Caco-2 (cell line): Measurements from ENCODE around the gene FHOD1. TPM values are rescaled to one million over a fixed set of nuclear protein-coding genes. Genes with fewer than 3 reads are reported as not detected.

Experiments
- BruUV-seq: library from RNA; stranded (reverse); fragments of 400-500 nt; replicated peaks from 2 replicates; lab custom pipeline; 2021; lab: Mats Ljungman, UMichigan
- CTCF ChIA-PET: fragments of 300-600 bp; sonication (Branson Sonifier 250); formaldehyde crosslinking; loops from one replicate; lab custom pipeline; 2022; ENCODE audit warnings: antibody characterized with exemption; lab: Charles Lee
- POLR2A ChIA-PET: fragments of 300-600 bp; sonication (Branson Sonifier 250); formaldehyde crosslinking; loops from one replicate; lab custom pipeline; 2022; ENCODE audit warnings: antibody characterized with exemption; lab: Charles Lee
- DNase-seq, 2 experiments: peaks; one replicate each; pipeline versions ENCODE4 v3.0.0 to v3.0.0-alpha.2; 2020 to 2022
- H3K27me3 ChIP-seq: replicated peaks from 2 replicates; pipeline ENCODE4 v1.6.0; 2011; ENCODE audit warnings: low read length; ENCODE audit not compliant: control insufficient read depth, insufficient read depth
- H3K36me3 ChIP-seq: 2 replicates; pipeline ENCODE4 v1.5.1; 2011; ENCODE audit warnings: low read length; ENCODE audit not compliant: control insufficient read depth, insufficient read depth
- H3K4me1 ChIP-seq: fragments of 250-450 bp; sonication (Bioruptor Pico); 2 replicates; pipeline ENCODE4 v1.5.1; 2020; ENCODE audit warnings: mild to moderate bottlenecking
- H3K4me3 ChIP-seq: 2 replicates; pipeline ENCODE4 v1.5.1; 2011; ENCODE audit warnings: low read depth, mild to moderate bottlenecking, control low read depth, low read length
- H3K9me3 ChIP-seq: fragments of 250-450 bp; sonication (Bioruptor Pico); 2 replicates; pipeline ENCODE4 v1.5.1; 2020; ENCODE audit warnings: mild to moderate bottlenecking, moderate library complexity
- H3K27ac Mint-ChIP-seq: one replicate; pipeline ENCODE4 v1.8.0; 2022; ENCODE audit warnings: mixed read lengths; ENCODE audit not compliant: unreplicated experiment
- H3K27me3 Mint-ChIP-seq: one replicate; pipeline ENCODE4 v1.8.0; 2022; ENCODE audit warnings: mixed read lengths; ENCODE audit not compliant: insufficient read depth, unreplicated experiment
- H3K36me3 Mint-ChIP-seq: one replicate; pipeline ENCODE4 v1.8.0; 2022; ENCODE audit warnings: mild to moderate bottlenecking, mixed read lengths; ENCODE audit not compliant: insufficient read depth, unreplicated experiment
- H3K4me1 Mint-ChIP-seq: one replicate; pipeline ENCODE4 v1.8.0; 2022; ENCODE audit warnings: low read depth, mixed read lengths; ENCODE audit not compliant: unreplicated experiment
- H3K4me3 Mint-ChIP-seq: one replicate; pipeline ENCODE4 v1.8.0; 2022; ENCODE audit warnings: mild to moderate bottlenecking, moderate library complexity, mixed read lengths; ENCODE audit not compliant: unreplicated experiment
- H3K9me3 Mint-ChIP-seq: one replicate; pipeline ENCODE4 v1.8.0; 2022; ENCODE audit warnings: mixed read lengths; ENCODE audit not compliant: unreplicated experiment
- intact Hi-C: fragments of 100-400 bp; cut with micrococcal nuclease; formaldehyde crosslinking; loops from one replicate; pipeline ENCODE4 v1.10.0; 2022; ENCODE audit not compliant: unreplicated experiment
- total RNA-seq: library from RNA; stranded (reverse); gene quantifications from 2 replicates; pipeline ENCODE4 v1.2.3, GENCODE V29; 2022
- TF ChIP-seq, protein P1 (sequence below), 2 experiments: fragments of 200-600 bp in 1 of 2; IDR thresholded peaks; 1 replicate in 1 of 2; 2 replicates in 1 of 2; pipeline versions ENCODE4 v1.5.1 to v1.8.0; 2011 to 2022; ENCODE audit warnings: antibody characterized with exemption in 1 of 2, control low read depth in 1 of 2, inconsistent platforms in 1 of 2, low read depth in 1 of 2, low read length in 1 of 2, mild to moderate bottlenecking in 1 of 2, moderate library complexity in 1 of 2; ENCODE audit not compliant: insufficient read depth in 1 of 2, severe bottlenecking in 1 of 2, unreplicated experiment in 1 of 2

FHOD1 gene
- total RNA-seq, 1 experiment from 2014 or later = 69.0 TPM

DNA sequence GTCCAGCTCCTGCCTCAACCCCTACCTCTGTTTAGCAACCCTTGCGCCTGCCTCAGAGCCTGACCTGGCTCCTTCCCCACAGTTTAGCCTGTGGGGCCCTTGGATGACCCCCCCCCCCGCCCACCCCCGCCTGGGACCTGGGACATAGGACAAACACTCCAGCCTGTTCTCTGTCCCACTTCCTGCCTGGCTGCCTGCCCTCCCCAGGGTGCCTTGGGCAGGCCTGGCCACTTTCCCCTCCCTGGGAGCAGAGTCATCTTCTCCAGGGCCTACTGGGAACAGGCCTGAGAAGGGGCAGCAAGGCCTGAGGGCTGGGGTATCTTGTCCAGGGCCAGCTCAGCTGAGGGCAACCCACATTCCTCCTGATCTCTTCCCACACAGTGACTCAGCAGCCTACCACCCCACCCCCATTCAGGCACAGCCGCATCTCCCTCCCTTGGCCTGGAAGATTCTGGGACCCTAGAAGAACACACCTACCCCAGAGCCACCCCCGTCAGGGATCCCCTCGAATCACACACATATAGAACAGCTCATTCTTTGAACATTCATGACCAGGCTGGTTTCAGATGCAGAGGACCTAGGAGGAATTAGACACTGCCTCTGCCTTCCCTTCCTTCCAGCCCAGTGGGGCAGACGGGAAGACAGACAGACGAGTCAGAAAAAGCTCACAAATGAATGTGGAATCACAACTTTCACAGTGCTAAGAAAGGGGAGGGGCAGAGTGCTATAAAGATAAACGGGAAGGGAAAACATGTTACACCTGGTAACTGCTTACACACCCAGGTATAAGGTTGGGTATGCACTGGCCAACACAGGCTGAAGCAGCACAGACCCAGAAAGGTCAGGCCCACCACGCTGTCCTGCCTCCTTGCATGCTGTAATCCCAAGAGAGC, 6.0 kb downstream of the FHOD1 start:
- peak overlapping the region; percentile 87 for H3K27ac Mint-ChIP-seq
- no TSS peak for BruUV-seq
- TF ChIP-seq, protein P1, sequence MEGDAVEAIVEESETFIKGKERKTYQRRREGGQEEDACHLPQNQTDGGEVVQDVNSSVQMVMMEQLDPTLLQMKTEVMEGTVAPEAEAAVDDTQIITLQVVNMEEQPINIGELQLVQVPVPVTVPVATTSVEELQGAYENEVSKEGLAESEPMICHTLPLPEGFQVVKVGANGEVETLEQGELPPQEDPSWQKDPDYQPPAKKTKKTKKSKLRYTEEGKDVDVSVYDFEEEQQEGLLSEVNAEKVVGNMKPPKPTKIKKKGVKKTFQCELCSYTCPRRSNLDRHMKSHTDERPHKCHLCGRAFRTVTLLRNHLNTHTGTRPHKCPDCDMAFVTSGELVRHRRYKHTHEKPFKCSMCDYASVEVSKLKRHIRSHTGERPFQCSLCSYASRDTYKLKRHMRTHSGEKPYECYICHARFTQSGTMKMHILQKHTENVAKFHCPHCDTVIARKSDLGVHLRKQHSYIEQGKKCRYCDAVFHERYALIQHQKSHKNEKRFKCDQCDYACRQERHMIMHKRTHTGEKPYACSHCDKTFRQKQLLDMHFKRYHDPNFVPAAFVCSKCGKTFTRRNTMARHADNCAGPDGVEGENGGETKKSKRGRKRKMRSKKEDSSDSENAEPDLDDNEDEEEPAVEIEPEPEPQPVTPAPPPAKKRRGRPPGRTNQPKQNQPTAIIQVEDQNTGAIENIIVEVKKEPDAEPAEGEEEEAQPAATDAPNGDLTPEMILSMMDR (IDR thresholded peaks at IDR 0.05; ENCODE audit: insufficient read depth in 1 of 2, low read depth in 1 of 2, low read length in 1 of 2, severe bottlenecking in 1 of 2, unreplicated experiment in 1 of 2) = no peak

DNA sequence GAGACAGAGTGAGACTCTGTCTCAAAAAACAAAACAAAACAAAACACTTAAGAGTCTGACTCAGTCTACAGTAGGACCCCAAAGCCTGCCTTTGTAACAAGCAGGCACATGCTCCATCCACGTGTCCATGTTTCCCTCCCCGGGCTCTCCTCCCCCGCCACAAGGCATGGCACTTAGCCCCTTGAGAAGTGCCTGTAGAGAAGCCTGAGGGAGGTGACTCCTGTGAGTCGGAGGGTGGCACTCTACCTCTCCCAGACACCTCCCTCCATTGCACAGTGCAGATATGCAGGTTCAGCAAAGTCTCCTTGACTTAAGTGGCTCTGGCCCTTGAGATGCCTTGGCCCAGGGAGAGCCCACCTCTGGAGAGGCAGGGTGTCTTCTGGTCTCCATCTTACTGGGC, 6.8 kb downstream of the FHOD1 start:
- peak overlapping the region; percentile 87 for H3K27ac Mint-ChIP-seq
- ChIA-PET CTCF (no interaction called here), POLR2A (interaction anchor here (0.9 kb wide), 1 partner anchor 14 kb away, joined by 5 read pairs; the partner anchor contains the start of gene TMEM208)
- DNase-seq = no peak
- no peaks in the 10 kb centered on the region for H3K9me3 Mint-ChIP-seq
- no peak overlapping the region for H3K4me3 ChIP-seq
- H3K4me1 Mint-ChIP-seq = peaks cover 30% of the 10 kb centered on the region
- H3K36me3 ChIP-seq = no peaks in the 10 kb centered on the region
- BruUV-seq = no TSS peak
- no peaks in the 10 kb centered on the region for H3K9me3 ChIP-seq
- intact Hi-C loops = no loop called here
- H3K4me3 Mint-ChIP-seq = no peak overlapping the region
- peaks cover 42% of the 10 kb centered on the region for H3K4me1 ChIP-seq
- TF ChIP-seq, protein P1 (IDR thresholded peaks at IDR 0.05; ENCODE audit: insufficient read depth in 1 of 2, low read depth in 1 of 2, low read length in 1 of 2, severe bottlenecking in 1 of 2, unreplicated experiment in 1 of 2) = no peak
- H3K27me3 Mint-ChIP-seq = no peaks in the 10 kb centered on the region
- peaks cover 43% of the 10 kb centered on the region for H3K36me3 Mint-ChIP-seq
- H3K27me3 ChIP-seq = no peaks in the 10 kb centered on the region

More for the DNA sequence above, 6.0 kb downstream of the FHOD1 start:
- Histone ChIP-seq H3K4me3 (no peak overlapping the region), H3K36me3 (no peaks in the 10 kb centered on the region), H3K27me3 (no peaks in the 10 kb centered on the region), H3K4me1 (peaks cover 42% of the 10 kb centered on the region), H3K9me3 (no peaks in the 10 kb centered on the region)
- intact Hi-C loops = no loop called here
- Mint-ChIP-seq H3K9me3 (no peaks in the 10 kb centered on the region), H3K4me3 (peak overlapping the region; percentile 22), H3K27me3 (no peaks in the 10 kb centered on the region), H3K36me3 (peaks cover 41% of the 10 kb centered on the region), H3K4me1 (peaks cover 30% of the 10 kb centered on the region)
- CTCF ChIA-PET = no interaction called here
- peak; percentile 71 to 78 for DNase-seq
- POLR2A ChIA-PET = interaction anchor here (0.6 to 0.9 kb wide), 2 partner anchors 15 to 203 kb away, joined by 4 to 5 read pairs; partner anchors contain the start of gene TMEM208

DNA sequence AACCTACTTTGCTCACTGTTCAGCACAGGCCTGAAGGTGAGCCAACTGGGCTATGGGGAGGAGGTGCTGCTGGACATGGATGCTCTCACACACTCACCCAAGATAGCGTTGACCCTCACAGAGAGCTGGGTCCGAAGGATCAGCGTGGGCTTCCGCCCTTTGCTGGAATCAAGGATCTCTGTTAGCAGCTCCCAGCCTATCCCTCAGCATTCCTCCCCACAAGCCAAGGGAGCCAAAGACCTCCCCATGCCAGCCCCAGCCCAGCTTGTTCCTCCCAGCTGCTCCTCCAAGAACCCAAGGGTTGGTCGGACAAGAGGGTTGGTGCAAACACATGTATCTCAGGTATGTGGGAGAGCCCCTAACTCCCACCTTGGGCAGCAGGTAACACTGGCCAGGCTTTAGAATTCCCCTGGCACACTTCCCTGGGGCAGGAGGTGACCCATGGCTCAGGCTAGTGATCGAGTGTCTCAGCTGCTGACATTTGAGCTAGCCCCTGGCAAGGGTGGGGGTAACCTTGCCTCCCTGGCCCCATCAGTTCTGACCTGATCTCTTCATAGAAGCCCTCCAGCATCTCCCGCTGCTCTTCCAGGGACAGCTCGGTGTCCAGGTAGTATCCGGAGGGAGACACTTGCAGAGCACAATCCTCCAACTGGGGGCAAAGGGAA, 8.3 kb downstream of the FHOD1 start:
- Mint-ChIP-seq H3K27me3 (no peaks in the 10 kb centered on the region), H3K36me3 (peaks cover 46% of the 10 kb centered on the region), H3K4me3 (no peak overlapping the region), H3K27ac (peak overlapping the region; percentile 3), H3K9me3 (no peaks in the 10 kb centered on the region), H3K4me1 (peaks cover 17% of the 10 kb centered on the region)
- DNase-seq = no peak
- H3K4me3 ChIP-seq = no peak overlapping the region
- H3K4me1 ChIP-seq = peaks cover 26% of the 10 kb centered on the region
- ChIA-PET POLR2A (interaction anchor here (0.6 kb wide), 1 partner anchor 101 kb away, joined by 3 read pairs; no protein-coding TSS in a partner anchor), CTCF (interaction anchor here (0.6 to 0.8 kb wide), 2 partner anchors 12 to 87 kb away, joined by 3 to 4 read pairs; partner anchors contain the start of gene TMEM208)
- BruUV-seq = no TSS peak
- TF ChIP-seq, protein P1 (IDR thresholded peaks at IDR 0.05; ENCODE audit: insufficient read depth in 1 of 2, low read depth in 1 of 2, low read length in 1 of 2, severe bottlenecking in 1 of 2, unreplicated experiment in 1 of 2) = no peak
- intact Hi-C loops = no loop called here
- no peaks in the 10 kb centered on the region for H3K27me3 ChIP-seq
- no peaks in the 10 kb centered on the region for H3K9me3 ChIP-seq
- H3K36me3 ChIP-seq = no peaks in the 10 kb centered on the region
